SKM-1 treated with dmso at 0.1 percent for 144 hours (cell line): ENCODE data around the gene ZKSCAN7.
A peak's percentile ranks its signal among the peaks of the same experiment; 100 is the strongest.
"Not testable (repeated sequence)": the region's sequence is repeated elsewhere in the genome, so short reads cannot be mapped to it uniquely, and the experiment has no call there.

Experiments used
- DNase-seq: peaks from one replicate; lab custom pipeline; 2025; ENCODE audit not compliant: unreplicated experiment; lab: John Stamatoyannopoulos, UW

The ZKSCAN7 gene

DNA sequence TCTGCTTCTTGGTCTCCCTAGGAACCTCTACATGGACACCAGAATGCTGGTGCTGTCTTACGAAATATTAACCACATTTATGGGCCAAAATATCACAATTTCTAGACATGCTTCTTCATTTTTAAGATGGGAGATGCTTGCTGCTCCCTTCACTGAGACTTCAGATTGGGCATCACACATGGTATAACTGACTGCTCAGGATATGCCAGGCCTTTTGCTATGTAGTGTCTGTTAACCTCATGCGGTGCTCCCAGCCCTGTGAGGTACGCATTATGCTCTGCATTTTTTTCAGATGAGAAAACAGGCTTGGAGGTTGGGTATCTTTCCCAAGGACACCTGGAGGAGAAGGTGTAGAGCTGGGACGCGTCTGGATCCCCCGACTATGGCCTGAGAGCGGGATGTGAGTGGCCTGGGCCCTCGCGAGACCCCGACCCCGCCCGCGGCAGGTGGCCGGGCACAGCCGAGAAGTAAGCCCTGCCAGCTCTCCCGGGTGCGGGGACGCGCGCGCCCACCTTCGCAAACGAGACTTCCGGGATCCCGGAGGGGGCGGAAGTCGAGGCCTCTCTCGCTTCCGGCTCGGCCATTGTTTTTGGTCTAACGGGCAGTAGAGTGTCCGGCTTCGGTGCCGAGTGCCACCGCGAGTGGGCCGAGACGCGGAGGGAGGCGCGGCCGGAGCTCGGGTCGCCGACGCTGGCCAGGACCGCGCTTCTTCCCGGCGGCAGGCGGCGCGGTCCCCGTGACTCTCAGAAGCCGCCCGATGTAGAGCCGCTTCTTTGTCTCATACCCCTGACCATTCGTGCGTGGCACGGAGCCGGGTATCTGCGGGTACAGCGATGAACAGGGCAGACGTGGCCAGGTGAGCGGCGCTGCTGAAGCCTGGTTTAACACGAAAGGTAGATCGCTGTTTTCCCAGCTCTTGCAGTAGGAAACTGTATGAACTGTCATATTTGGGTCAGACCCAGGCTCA, at the start of gene ZKSCAN7:
Gene ZKSCAN7, plus strand, starts transcription at position 568 of the 967 bp plus-strand sequence. CDS start 1,855 bp downstream, outside the sequence.
- no peak for DNase-seq

DNA sequence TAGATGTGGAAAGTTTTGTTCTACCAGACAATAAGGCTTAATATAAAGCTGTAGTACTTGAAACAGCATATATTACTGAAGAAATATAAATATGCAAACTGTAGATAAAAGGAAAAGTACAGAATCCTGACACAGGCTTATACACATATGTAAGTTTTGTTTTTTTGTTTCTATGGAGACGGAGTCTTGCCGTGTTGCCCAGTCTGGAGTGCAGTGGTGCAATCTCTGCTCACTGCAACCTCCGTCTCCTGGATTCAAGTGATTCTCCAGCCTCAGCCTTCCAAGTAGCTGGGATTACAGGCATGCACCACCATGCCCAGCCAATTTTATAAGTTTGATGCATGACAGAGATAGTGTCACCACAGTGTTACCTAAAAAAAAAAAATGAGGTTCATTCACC, 48.4 kb upstream of the ZKSCAN7 start:
- no peak for DNase-seq

DNA sequence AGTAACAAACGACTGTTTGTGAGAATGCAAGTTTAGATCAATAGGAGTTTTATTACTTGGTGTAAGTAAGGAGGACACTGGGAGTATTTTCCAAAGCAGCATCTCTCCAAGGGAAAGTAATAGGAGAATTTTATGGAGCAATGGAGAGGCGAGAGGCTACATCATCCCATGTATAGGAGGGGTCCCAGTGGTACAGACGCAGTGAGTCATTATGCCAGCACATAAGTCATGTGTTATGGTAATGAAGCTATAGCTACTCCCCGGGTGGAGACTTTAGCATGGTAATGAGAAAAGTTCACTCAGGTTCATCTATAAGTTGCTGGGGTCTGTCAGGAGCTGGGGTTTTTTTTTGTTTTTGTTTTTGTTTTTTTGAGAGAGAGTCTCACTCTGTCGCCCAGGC, 48.0 kb upstream of the ZKSCAN7 start:
- no peak for DNase-seq

DNA sequence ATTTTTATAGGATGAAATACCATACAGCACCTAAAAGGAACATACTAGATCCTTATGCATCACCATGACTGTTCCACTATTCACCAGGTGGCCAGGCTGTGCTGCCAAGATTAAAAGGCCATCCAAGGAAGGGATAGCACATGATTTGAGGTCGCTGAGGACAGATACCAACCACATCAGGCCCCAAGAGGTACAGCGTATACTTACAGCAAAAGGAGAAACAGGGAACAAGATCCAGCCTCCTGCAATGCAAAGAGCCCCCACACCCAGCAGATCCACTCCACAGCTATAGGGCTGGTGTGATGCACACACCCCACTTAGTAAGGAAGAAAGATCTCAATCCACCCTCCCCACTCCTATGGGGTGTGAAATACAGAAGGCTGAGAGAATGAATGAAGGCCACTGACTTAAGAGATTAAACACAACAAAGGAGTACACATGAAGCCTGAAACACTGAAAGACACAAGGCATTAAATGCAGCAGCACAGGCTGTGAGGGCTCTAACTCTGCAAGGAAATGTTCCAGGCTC, 45.5 kb upstream of the ZKSCAN7 start:
- peak; percentile 28 for DNase-seq

DNA sequence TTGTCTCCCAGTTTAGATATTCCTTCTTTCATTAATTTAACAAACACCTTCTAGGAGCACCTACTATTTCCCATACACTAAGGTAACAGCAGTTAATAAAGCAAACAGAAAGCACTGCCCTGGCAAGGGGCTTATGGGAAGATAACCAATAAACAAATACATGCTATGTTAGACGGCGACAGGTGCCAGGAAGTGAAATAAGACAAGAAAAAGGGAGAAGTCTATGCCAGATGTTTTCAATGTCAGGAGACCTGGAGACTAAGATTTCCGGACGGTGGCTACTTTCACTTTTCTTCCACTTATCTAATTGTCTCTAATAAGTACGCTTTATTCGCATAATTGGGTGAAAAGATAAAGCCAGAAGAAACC, 45.0 kb upstream of the ZKSCAN7 start:
- no peak for DNase-seq

DNA sequence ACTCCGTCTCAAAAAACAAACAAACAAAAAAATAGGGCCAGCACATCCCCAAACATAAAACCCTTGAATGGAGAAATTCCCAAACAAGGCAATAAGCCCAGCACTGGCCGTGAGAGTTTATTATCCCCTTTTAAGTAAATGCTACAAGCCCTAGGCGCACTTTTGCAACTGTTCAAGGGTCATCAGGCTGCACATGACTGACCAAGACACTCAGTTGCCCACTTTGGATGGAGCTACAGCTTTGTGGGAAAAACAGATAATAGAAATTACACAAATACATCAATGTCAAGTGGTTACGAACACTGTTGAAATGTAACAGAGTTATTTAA, 43.8 kb upstream of the ZKSCAN7 start:
- DNase-seq: no peak

DNA sequence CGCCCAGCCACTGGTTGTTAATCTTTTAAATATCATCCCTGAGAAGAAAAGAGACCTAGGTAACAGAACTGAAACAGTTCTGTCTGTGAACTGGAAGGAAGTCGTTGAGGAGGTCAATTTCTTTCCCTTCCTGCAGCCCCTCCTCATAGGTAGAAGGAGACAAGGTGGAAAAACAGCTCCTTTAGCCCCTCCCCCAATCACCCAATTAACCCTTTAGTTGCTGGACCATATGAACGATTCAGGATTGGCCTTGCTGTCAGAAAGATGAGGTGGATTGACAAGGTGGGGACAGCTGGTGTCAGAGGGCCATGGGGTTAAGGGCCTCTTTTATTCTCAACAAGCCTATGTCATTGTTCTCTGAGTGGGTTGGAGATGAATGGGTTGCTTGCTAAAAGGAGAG, 41.5 kb upstream of the ZKSCAN7 start:
- no peak for DNase-seq

DNA sequence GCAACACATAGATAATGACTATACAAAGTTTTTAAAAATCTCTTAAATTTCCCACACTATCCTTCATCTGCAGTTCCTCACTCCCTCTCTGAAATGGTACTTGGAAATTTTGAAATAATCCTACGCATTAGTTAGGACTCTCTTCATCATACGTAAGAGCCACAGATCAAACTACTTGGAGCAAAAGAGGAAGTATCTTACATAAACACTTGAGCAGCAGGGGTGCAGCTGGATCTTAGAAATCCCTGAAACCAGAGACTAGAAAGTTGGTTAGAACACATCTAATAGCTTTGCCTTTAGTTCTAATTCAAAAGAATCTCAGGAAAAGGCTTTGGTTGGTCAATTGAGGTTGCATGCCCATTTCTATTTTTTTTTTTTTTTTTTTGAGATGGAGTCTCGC, 38.8 kb upstream of the ZKSCAN7 start:
- peak; percentile 75 for DNase-seq

DNA sequence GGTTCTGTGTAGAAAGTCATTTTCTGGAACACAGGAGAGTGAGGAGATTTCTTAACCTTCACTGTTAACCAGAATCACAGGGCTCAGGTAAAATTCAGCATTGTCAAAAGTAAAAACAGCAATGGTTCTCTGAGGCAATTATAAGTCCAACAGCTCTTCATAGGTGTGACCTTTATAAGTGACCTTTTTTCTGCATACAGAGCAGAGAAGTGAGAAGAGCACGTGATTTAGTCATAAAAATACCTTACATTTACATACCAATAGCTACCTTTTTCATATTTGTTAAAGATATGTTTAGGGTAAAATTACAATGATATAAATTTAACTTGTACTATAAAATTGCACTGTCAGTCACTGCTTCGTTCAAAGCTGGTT, 36.2 kb upstream of the ZKSCAN7 start:
- DNase-seq: no peak

DNA sequence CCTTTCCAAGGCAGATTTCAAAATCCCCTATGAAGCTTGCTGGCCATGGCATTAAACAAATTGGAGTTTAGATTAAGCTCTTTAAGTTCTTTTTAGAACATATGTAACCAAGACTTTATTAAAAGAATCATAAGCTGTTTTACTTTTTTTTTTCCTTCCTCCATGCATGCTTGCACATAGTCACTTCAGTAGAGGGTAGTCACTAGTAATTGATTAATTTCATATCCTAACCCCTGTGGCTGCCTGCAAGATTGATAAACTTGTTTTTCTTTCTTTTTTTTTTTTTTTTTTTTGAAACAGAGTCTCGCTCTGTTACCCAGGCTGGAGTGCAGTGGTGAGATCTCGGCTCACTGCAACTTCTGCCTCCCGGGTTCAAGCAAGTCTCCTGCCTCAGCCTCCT, 33.3 kb upstream of the ZKSCAN7 start:
- no peak for DNase-seq

DNA sequence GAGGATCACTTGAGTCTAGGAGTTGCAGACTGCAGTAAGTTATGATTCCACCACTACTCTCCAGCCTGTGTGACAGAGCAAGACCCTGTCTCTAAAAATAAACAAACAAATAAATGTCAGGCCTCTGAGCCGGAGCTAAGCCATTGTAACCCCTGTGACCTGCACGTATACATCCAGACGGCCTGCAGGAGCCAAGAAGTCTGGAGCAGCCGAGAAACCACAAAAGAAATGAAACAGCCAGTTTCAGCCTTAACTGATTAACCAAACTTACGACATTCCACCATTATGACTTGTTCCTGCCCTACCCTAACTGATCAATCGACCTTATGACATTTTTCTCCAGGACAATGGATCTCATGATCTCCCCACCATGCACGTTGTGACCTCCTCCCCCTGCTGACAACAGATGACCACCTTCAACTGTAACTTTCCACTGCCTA, 32.5 kb upstream of the ZKSCAN7 start:
- DNase-seq: no peak

DNA sequence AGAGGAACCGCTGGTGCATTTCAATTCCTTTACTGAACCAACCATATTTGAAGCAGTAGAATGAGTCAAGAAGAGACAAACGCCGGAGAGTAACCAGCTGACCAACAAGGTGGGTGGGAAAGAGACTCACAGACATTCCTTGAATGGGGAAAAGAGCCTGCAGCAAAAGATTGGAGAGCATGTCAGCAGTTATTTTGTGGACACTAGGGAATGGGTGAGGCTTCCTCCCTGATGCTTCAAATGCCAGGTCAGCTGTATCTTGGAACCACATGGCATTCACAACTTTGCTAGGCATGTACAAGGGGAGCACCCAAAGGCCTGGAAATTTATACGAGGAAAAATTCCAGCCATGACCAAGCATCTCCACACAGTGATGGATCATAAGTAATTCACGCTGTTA, 29.9 kb upstream of the ZKSCAN7 start:
- DNase-seq: no peak

DNA sequence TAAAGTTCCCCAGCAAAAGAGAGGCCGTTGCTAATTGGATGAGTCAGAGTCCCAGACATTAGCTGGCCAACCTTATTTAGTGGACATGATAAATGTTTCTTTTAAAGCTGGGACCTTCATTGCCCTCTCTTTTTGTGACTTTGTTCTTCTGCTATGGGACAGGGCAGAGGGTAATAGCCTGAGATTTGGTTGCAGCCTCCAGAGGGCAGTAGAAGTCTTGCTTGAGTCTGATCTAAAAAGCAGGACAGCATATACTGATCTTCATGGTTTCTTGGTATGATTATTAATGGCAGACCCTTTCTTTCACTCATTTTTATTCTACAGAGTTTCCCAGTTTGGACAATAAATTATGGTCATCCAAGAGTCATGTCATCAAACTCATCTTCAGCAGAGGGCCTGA, 25.1 kb upstream of the ZKSCAN7 start:
- DNase-seq: peak; percentile 3

DNA sequence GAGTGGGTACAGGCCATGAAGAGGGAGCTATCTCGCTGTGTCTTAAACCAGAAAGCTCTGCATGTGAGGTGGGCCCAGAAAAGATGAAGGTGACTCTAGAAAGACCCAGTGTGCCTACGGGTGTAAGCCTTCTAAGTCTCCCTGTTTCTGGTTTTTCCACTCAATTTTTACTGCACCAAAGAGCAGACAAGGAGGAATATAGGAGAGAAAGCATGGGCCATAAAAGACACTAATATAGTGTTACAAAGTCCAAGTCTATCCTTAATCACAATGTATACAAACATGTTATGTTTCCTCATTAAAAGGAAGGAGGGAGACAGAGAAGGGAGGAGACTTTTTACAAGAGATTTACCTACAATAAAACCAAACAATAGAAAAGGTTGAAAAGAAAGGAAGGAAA, 24.1 kb upstream of the ZKSCAN7 start:
- no peak for DNase-seq

DNA sequence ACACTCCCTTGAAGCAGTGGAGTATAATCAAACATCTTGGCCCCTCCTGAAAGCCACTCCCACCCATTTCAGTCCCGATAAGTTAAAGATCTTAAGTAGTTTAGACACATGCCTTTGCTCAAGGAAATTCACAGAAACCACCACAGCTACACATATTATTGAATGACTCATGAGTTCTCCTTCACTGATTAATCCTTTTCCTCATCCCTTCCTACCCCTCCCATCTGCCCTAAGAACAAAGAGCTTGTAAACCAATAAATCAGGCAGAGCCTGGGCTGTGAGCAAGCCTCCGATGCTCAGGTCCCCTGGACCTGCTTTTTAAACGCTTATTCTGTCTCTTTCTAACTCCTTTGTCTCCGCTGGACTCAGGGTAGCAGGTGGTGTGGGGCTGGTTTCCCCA, 20.3 kb upstream of the ZKSCAN7 start:
- DNase-seq: not testable (repeated sequence)

DNA sequence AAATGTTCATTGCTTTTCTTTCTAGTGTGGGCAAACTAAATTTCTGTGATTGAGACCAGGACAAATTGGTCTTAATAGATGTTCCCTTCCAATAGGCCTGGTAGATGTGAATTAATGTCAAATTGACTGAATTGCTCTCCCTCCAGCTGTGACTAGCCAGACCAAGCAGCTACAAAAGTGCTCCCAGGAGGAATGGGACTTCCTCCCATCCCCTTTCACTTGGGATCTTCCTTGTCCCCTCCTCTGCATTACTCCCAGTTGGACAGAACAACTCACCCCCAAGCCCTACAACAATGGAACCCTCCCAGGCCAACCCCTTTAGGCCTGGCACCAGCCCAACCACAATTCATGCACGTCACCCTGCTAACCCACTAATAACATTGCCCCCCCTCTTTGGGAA, 19.6 kb upstream of the ZKSCAN7 start:
- no peak for DNase-seq

DNA sequence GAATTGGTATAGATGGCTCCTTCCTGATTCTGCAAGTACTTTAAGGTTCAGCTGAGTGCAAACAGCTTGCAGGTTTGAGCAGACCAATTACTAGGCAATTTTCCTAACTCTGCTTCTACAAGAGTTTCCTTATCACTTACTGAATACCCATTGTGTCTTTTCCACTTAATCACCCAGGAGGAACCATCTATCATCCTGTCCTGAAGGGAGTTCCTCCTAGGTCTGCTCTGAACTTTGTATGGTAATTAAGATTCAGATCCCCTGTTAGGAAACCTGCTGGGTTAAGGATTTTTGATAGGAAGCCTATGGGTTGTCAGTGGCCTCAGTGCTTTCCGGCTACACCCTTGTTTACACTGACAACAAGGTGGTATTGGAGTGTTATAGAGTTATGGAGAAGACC, 10.2 kb upstream of the ZKSCAN7 start:
- DNase-seq: not testable (repeated sequence)

DNA sequence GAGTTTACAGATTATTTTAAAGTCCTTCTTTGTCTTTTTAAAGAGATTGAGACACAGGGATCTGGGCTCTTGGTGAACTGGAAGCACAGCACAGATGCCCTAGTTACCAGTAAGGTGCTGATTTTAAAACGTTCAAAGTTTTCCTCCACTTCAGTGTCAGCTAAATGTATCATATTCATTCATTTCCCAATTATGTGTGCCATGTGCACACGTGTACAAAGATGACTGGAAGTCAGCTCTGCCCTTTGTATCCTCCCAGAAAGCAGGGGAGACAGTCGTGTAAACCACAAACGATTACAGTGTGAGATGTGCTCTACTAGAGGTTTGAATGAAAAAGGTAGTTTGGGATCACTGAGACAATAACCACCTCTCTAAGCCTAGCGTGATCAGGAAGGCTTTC, 730 bp downstream of the ZKSCAN7 start:
- no peak for DNase-seq

DNA sequence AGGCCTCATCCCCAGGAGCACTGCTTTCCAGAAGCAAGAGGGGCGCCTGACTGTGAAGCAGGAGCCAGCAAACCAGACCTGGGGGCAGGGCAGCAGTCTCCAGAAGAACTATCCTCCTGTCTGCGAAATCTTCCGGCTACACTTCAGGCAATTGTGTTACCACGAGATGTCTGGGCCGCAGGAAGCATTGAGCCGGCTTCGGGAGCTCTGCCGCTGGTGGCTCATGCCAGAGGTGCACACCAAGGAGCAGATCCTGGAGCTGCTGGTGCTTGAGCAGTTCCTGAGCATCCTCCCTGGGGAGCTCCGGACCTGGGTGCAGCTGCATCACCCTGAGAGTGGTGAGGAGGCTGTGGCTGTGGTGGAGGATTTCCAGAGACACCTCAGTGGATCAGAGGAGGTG, 2.1 kb downstream of the ZKSCAN7 start:
- no peak for DNase-seq

DNA sequence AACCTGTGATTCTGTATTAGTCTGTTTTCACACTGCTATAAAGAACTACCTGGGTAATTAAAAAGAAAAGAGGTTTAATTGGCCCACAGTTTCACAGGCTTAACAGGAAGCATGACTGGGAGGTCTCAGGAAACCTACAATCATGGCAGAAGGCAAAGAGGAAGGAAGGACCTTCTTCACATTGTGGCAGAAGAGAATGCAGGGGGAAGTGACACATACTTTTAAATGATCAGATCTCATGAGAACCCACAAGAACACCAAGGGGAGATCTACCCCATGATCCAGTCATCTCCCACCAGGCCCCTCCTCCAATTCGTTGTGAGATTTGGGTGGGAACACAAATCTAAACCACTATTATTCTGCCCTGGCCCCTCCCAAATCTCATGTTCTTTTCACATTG, 6.1 kb downstream of the ZKSCAN7 start:
- DNase-seq: peak; percentile 16

DNA sequence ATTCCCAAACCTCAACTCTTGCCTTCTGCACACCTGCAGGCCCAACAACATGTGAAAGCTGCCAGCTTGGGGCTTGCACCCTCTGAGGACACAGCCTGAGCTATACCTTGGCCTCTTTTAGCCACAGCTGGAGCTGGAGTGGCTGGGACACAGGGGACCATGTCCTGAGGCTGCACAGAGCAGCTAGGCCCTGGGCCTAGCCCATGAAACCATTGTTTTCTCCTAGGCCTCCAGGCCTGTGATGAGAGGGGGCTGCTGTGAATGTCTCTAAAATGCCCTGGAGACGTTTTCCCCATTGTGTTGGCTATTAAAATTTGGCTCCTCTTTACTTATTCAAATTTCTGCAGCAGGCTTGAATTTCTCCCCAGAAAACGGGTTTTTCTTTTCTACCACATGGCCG, 7.2 kb downstream of the ZKSCAN7 start:
- no peak for DNase-seq

DNA sequence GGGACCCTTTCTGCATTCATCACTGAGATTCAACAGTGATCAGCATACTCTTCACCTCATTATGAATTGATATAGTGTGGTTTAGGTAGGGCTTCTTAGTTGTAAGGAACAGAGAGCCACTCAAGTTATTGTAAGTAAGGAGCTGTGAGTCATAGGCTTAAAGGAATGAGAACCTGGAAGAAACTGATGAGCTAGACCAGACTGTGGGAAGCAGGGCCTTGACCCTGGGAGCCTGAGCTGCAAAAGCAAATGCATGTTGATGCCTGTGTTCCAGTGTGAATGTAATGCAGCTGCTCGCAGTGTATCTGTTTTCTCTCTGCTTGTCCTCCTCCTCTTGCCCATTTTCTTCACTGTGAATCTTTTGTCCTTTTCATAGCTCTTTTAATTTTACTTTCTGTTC, 13.6 kb downstream of the ZKSCAN7 start:
- DNase-seq: no peak

DNA sequence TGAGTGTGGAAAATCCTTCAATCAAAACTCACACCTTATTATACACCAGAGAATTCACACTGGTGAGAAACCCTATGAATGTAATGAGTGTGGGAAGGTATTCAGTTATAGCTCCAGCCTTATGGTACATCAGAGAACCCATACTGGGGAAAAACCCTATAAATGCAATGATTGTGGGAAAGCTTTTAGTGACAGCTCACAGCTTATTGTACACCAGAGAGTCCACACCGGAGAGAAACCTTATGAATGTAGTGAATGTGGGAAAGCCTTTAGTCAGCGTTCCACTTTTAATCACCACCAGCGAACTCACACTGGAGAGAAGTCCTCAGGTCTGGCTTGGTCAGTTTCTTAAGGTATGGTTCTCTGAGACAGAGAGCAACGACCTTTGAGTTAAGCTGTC, 16.0 kb downstream of the ZKSCAN7 start:
- no peak for DNase-seq
